Activated CD4-positive, alpha-beta T cell treated with anti-CD3 and anti-CD28 coated beads, Interleukin-2, amount 10 ng/mL, durations not matched to agents 7 days and 5 days (primary cell): ENCODE measurements around the gene NISCH. TPM values are rescaled to one million over a fixed set of nuclear protein-coding genes. Genes with fewer than 3 reads are reported as not detected.
"Not testable (repeated sequence)": the region's sequence is repeated elsewhere in the genome, so short reads cannot be mapped to it uniquely, and the experiment has no call there.

Source experiments
- CTCF ChIA-PET: fragments of 350-600 bp; sonication (Branson Sonifier 250); formaldehyde crosslinking; loops from one replicate; lab custom pipeline; 2021; ENCODE audit warnings: antibody characterized with exemption; lab: Charles Lee
- POLR2A ChIA-PET: fragments of 350-600 bp; sonication (Branson Sonifier 250); formaldehyde crosslinking; loops from one replicate; lab custom pipeline; 2021; ENCODE audit warnings: antibody characterized with exemption; lab: Charles Lee
- DNase-seq: peaks from one replicate; pipeline ENCODE4 v3.0.0-alpha.2; 2020
- H3K27ac Mint-ChIP-seq: one replicate; pipeline ENCODE4 v1.8.0; 2021; ENCODE audit warnings: mild to moderate bottlenecking, moderate library complexity, mixed read lengths
- H3K27me3 Mint-ChIP-seq: one replicate; pipeline ENCODE4 v1.8.0; 2021; ENCODE audit warnings: mixed read lengths
- H3K36me3 Mint-ChIP-seq: one replicate; pipeline ENCODE4 v1.8.0; 2021; ENCODE audit warnings: low read depth, mixed read lengths
- H3K4me1 Mint-ChIP-seq: one replicate; pipeline ENCODE4 v1.8.0; 2021; ENCODE audit warnings: mixed read lengths
- H3K4me3 Mint-ChIP-seq: one replicate; pipeline ENCODE4 v1.8.0; 2021; ENCODE audit warnings: mild to moderate bottlenecking, moderate library complexity, mixed read lengths
- H3K9me3 Mint-ChIP-seq: one replicate; pipeline ENCODE4 v1.8.0; 2021; ENCODE audit warnings: mixed read lengths
- total RNA-seq, 2 experiments: library from RNA; stranded (reverse); gene quantifications; one replicate each; pipeline ENCODE4 v1.2.3, GENCODE V29; 2021

Gene NISCH
- total RNA-seq, 2 experiments from 2014 or later: 94.5 TPM

GRCh38 chr3:52520141-52520667 lies 64.8 kb downstream of the NISCH start:
- DNase-seq: no peak
- no peaks in the 10 kb centered on the region for H3K4me1 Mint-ChIP-seq
- no peaks in the 10 kb centered on the region for H3K27me3 Mint-ChIP-seq
- ChIA-PET CTCF (no interaction called here), POLR2A (no interaction called here)
- no peaks in the 10 kb centered on the region for H3K36me3 Mint-ChIP-seq
- no peak overlapping the region for H3K4me3 Mint-ChIP-seq
- no peaks in the 10 kb centered on the region for H3K9me3 Mint-ChIP-seq
- peak overlapping the region; percentile 25 for H3K27ac Mint-ChIP-seq

- Mint-ChIP-seq H3K4me1 (no peaks in the 10 kb centered on the region), H3K27me3 (no peaks in the 10 kb centered on the region), H3K4me3 (no peak overlapping the region), H3K36me3 (no peaks in the 10 kb centered on the region), H3K27ac (no peak overlapping the region), H3K9me3 (no peaks in the 10 kb centered on the region)
- ChIA-PET POLR2A (no interaction called here), CTCF (no interaction called here)
- no peak for DNase-seq
Observed at GRCh38 chr3:52520716-52521487, 65.5 kb downstream of the NISCH start.

- no peaks in the 10 kb centered on the region for H3K36me3 Mint-ChIP-seq
- H3K27me3 Mint-ChIP-seq: no peaks in the 10 kb centered on the region
- no peaks in the 10 kb centered on the region for H3K9me3 Mint-ChIP-seq
- H3K27ac Mint-ChIP-seq: no peak overlapping the region
- H3K4me3 Mint-ChIP-seq: no peak overlapping the region
- CTCF ChIA-PET: no interaction called here
- H3K4me1 Mint-ChIP-seq: no peaks in the 10 kb centered on the region
- POLR2A ChIA-PET: no interaction called here
- DNase-seq: no peak
Observed at GRCh38 chr3:52521488-52521824, 66.1 kb downstream of the NISCH start.

GRCh38 chr3:52521881-52522650 lies 66.7 kb downstream of the NISCH start:
- no peaks in the 10 kb centered on the region for H3K36me3 Mint-ChIP-seq
- CTCF ChIA-PET: no interaction called here
- DNase-seq: no peak
- no peaks in the 10 kb centered on the region for H3K9me3 Mint-ChIP-seq
- no peaks in the 10 kb centered on the region for H3K4me1 Mint-ChIP-seq
- H3K27ac Mint-ChIP-seq: no peak overlapping the region
- no peak overlapping the region for H3K4me3 Mint-ChIP-seq
- POLR2A ChIA-PET: no interaction called here
- H3K27me3 Mint-ChIP-seq: no peaks in the 10 kb centered on the region

- Mint-ChIP-seq H3K9me3 (no peaks in the 10 kb centered on the region), H3K27ac (no peak overlapping the region), H3K4me1 (no peaks in the 10 kb centered on the region), H3K4me3 (no peak overlapping the region), H3K36me3 (no peaks in the 10 kb centered on the region), H3K27me3 (no peaks in the 10 kb centered on the region)
- POLR2A ChIA-PET: no interaction called here
- CTCF ChIA-PET: interaction anchor here (0.6 kb wide), 1 partner anchor 238 kb away, joined by 3 read pairs; no protein-coding TSS in a partner anchor
- DNase-seq: no peak
Observed at GRCh38 chr3:52522651-52523251, 67.3 kb downstream of the NISCH start.

- no peaks in the 10 kb centered on the region for H3K27me3 Mint-ChIP-seq
- H3K4me1 Mint-ChIP-seq: no peaks in the 10 kb centered on the region
- no peak overlapping the region for H3K27ac Mint-ChIP-seq
- no peaks in the 10 kb centered on the region for H3K9me3 Mint-ChIP-seq
- no peaks in the 10 kb centered on the region for H3K36me3 Mint-ChIP-seq
- CTCF ChIA-PET: interaction anchor here (0.6 kb wide), 1 partner anchor 239 kb away, joined by 3 read pairs; no protein-coding TSS in a partner anchor
- no peak overlapping the region for H3K4me3 Mint-ChIP-seq
- no peak for DNase-seq
- POLR2A ChIA-PET: no interaction called here
Observed at GRCh38 chr3:52523386-52524257, 68.2 kb downstream of the NISCH start.

- no peaks in the 10 kb centered on the region for H3K4me1 Mint-ChIP-seq
- no peaks in the 10 kb centered on the region for H3K36me3 Mint-ChIP-seq
- CTCF ChIA-PET: no interaction called here
- POLR2A ChIA-PET: no interaction called here
- H3K27me3 Mint-ChIP-seq: no peaks in the 10 kb centered on the region
- DNase-seq: no peak
- no peaks in the 10 kb centered on the region for H3K9me3 Mint-ChIP-seq
- H3K27ac Mint-ChIP-seq: no peak overlapping the region
- no peak overlapping the region for H3K4me3 Mint-ChIP-seq
Observed at GRCh38 chr3:52524258-52524751, 68.9 kb downstream of the NISCH start.

GRCh38 chr3:52524752-52525679 lies 69.6 kb downstream of the NISCH start:
- Mint-ChIP-seq H3K4me1 (no peaks in the 10 kb centered on the region), H3K27me3 (no peaks in the 10 kb centered on the region), H3K27ac (no peak overlapping the region), H3K36me3 (no peaks in the 10 kb centered on the region), H3K9me3 (no peaks in the 10 kb centered on the region), H3K4me3 (no peak overlapping the region)
- no peak for DNase-seq
- ChIA-PET POLR2A (no interaction called here), CTCF (no interaction called here)

- H3K4me1 Mint-ChIP-seq: no peaks in the 10 kb centered on the region
- ChIA-PET CTCF (interaction anchor here (1.4 kb wide), 1 partner anchor 37 kb away, joined by 3 read pairs; no protein-coding TSS in a partner anchor), POLR2A (no interaction called here)
- H3K4me3 Mint-ChIP-seq: no peak overlapping the region
- H3K36me3 Mint-ChIP-seq: no peaks in the 10 kb centered on the region
- H3K27me3 Mint-ChIP-seq: no peaks in the 10 kb centered on the region
- no peak for DNase-seq
- H3K27ac Mint-ChIP-seq: no peak overlapping the region
- no peaks in the 10 kb centered on the region for H3K9me3 Mint-ChIP-seq
Observed at GRCh38 chr3:52525680-52526561, 70.5 kb downstream of the NISCH start.

GRCh38 chr3:52526671-52527038 lies 71.3 kb downstream of the NISCH start:
- DNase-seq, POLR2A ChIA-PET, H3K9me3 Mint-ChIP-seq, H3K27me3 Mint-ChIP-seq, H3K4me3 Mint-ChIP-seq, H3K27ac Mint-ChIP-seq, H3K36me3 Mint-ChIP-seq, H3K4me1 Mint-ChIP-seq: not testable (repeated sequence)
- CTCF ChIA-PET: interaction anchor here (1.4 kb wide), 1 partner anchor 37 kb away, joined by 3 read pairs; no protein-coding TSS in a partner anchor
